Transverse colon (tissue), 4 donors: ENCODE data around the gene ZNF597. TPM values are rescaled to one million over a fixed set of nuclear protein-coding genes. Genes with fewer than 3 reads are reported as not detected.
"Not testable (repeated sequence)": the region's sequence is repeated elsewhere in the genome, so short reads cannot be mapped to it uniquely, and the experiment has no call there.

Source experiments
- DNase-seq: peaks from one replicate; pipeline ENCODE4 v3.0.0-alpha.2; 2019
- H3K27ac ChIP-seq, 4 donors: fragments of 200-600 bp; sonication (generic); 2 replicates each; pipeline ENCODE4 v1.5.1; 2016 to 2018; ENCODE audit warnings: inconsistent platforms in 4 of 4
- H3K27me3 ChIP-seq: fragments of 200-600 bp; sonication (generic); 2 replicates; pipeline ENCODE4 v1.5.1; 2017; ENCODE audit warnings: inconsistent platforms
- H3K36me3 ChIP-seq, 4 donors: fragments of 200-600 bp; sonication (generic); 2 replicates each; pipeline ENCODE4 v1.5.1; 2017 to 2019; ENCODE audit warnings: inconsistent platforms in 4 of 4
- H3K4me1 ChIP-seq, 4 donors: fragments of 200-600 bp; sonication (generic); 2 replicates each; pipeline ENCODE4 v1.5.1; 2017 to 2020; ENCODE audit warnings: inconsistent platforms in 4 of 4
- H3K4me3 ChIP-seq, 4 donors: fragments of 200-600 bp; sonication (generic); 1 replicate in 1 of 4; 2 replicates in 3 of 4; pipeline versions ENCODE4 v1.5.1 to v1.6.1; 2017 to 2019; ENCODE audit warnings: inconsistent platforms in 4 of 4
- H3K9me3 ChIP-seq, 2 donors: fragments of 200-600 bp; sonication (generic); 2 replicates each; pipeline ENCODE4 v1.5.1; 2017 to 2019; ENCODE audit warnings: inconsistent platforms in 2 of 2
- CTCF ChIP-seq, 5 experiments: fragments of 200-600 bp in 3 of 5; fragments of 450-650 bp in 2 of 5; sonication (generic) in 3 of 5; IDR thresholded peaks; 1 replicate in 2 of 5; 2 replicates in 3 of 5; pipeline ENCODE4 v1.5.1; 2016 to 2017; ENCODE audit warnings: antibody characterized with exemption in 5 of 5, inconsistent platforms in 3 of 5, mild to moderate bottlenecking in 2 of 5, moderate library complexity in 1 of 5
- EP300 ChIP-seq: sonication (generic); formaldehyde crosslinking; IDR thresholded peaks from one replicate; pipeline ENCODE4 v1.6.1; 2017; ENCODE audit warnings: antibody characterized with exemption, low read depth
- POLR2A ChIP-seq: fragments of 450-650 bp; IDR thresholded peaks from one replicate; pipeline ENCODE4 v1.6.1; 2016; ENCODE audit warnings: antibody characterized with exemption, mild to moderate bottlenecking, moderate library complexity
- POLR2AphosphoS5 ChIP-seq, 3 donors: sonication (generic); formaldehyde crosslinking; IDR thresholded peaks; one replicate each; pipeline ENCODE4 v1.6.1; 2016; ENCODE audit warnings: antibody characterized with exemption in 3 of 3
- WGBS, 2 donors: methylation state at CpG; one replicate each; pipeline ENCODE4 v1.1.5; 2018; ENCODE audit warnings: low coverage in 1 of 2; 5-methylcytosine and 5-hydroxymethylcytosine counted together
- in situ Hi-C, 4 donors: fragments of 200-750 bp; cut with MboI; loops; one replicate each; pipeline versions ENCODE4 v1.15.0 to v1.15.1; 2017; ENCODE audit warnings: low sequenced_read_pairs in 3 of 4, low pct_ligation_motif_present in 1 of 4, low pct_unique_long_range_greater_than_20kb in 1 of 4
- intact Hi-C: fragments of 100-400 bp; cut with DNase I; formaldehyde crosslinking; loops from one replicate; pipeline ENCODE4 v1.15.1; 2023; ENCODE audit warnings: low total_unique reads
- total RNA-seq, 4 donors: library from RNA; depleted of rRNA; stranded (reverse); fragments of >200 nt; gene quantifications; one replicate each; pipeline ENCODE4 v1.1.0, GENCODE V29; 2016

Gene ZNF597
- total RNA-seq, 4 donors from 2014 or later: 0.37 to 2.4 (median 0.91) TPM

- Histone ChIP-seq H3K4me1 (peaks cover 0 to 42% (median 35%) of the 10 kb centered on the region in 4 donors), H3K4me3 (no peak overlapping the region), H3K27ac (peak overlapping the region; percentile 43 to 64 (median 61)), H3K9me3 (no peaks in the 10 kb centered on the region), H3K36me3 (peaks cover 0 to 11% (median 3%) of the 10 kb centered on the region in 4 donors), H3K27me3 (no peaks in the 10 kb centered on the region)
- in situ Hi-C loops (no loop called here), intact Hi-C loops (no loop called here)
- TF ChIP-seq CTCF (IDR thresholded peaks at IDR 0.05): no peak
- TF ChIP-seq EP300: no peak
- TF ChIP-seq POLR2AphosphoS5 (IDR thresholded peaks at IDR 0.05): no peak
- no peak for TF ChIP-seq POLR2A
- WGBS, 2 donors: 78% methylated on average over 28 of the region's 29 CpGs; no CpG with 5 or more reads in 1 of the 2 donors
- peak; percentile 77 for DNase-seq
Measured at GRCh38 chr16:3475604-3476375, 32.5 kb upstream of the ZNF597 start.

- DNase-seq, H3K4me3 ChIP-seq, H3K9me3 ChIP-seq, in situ Hi-C loops, H3K36me3 ChIP-seq, H3K27me3 ChIP-seq, intact Hi-C loops: not testable (repeated sequence)
- 87 to 93% methylated on average over 3 to 7 of the region's 7 CpGs for WGBS, 2 donors
- Histone ChIP-seq H3K4me1 (peaks cover 0 to 42% (median 35%) of the 10 kb centered on the region in 4 donors), H3K27ac (peak overlapping the region; percentile 43 to 64 (median 61))
Measured at GRCh38 chr16:3474870-3475269, 31.6 kb upstream of the ZNF597 start.

GRCh38 chr16:3474136-3474779 lies 31.0 kb upstream of the ZNF597 start:
- Histone ChIP-seq H3K27me3 (no peaks in the 10 kb centered on the region), H3K36me3 (no peaks in the 10 kb centered on the region), H3K9me3 (no peaks in the 10 kb centered on the region), H3K4me1 (peaks cover 0 to 42% (median 35%) of the 10 kb centered on the region in 4 donors), H3K27ac (peak overlapping the region in 2 of 4 donors; percentile 4 to 60), H3K4me3 (no peak overlapping the region)
- TF ChIP-seq POLR2A (no peak), POLR2AphosphoS5 (IDR thresholded peaks at IDR 0.05) (no peak), CTCF (IDR thresholded peaks at IDR 0.05) (no peak), EP300 (no peak)
- in situ Hi-C loops: no loop called here
- 82 to 93% methylated on average over 3 to 15 of the region's 16 CpGs for WGBS, 2 donors
- intact Hi-C loops: no loop called here
- no peak for DNase-seq

GRCh38 chr16:3473596-3473943 lies 30.3 kb upstream of the ZNF597 start:
- H3K36me3 ChIP-seq, intact Hi-C loops, H3K9me3 ChIP-seq, in situ Hi-C loops, H3K4me3 ChIP-seq, H3K27ac ChIP-seq, DNase-seq, H3K27me3 ChIP-seq: not testable (repeated sequence)
- H3K4me1 ChIP-seq: peaks cover 0 to 38% (median 33%) of the 10 kb centered on the region in 4 donors
- WGBS, 2 donors: 82% methylated on average over 3 of the region's 3 CpGs; no CpG with 5 or more reads in 1 of the 2 donors

- WGBS, 2 donors: 68 to 75% methylated on average over 5 to 10 of the region's 10 CpGs
- H3K9me3 ChIP-seq: no peaks in the 10 kb centered on the region
- no peak for DNase-seq
- peaks cover 0 to 33% (median 28%) of the 10 kb centered on the region in 4 donors for H3K4me1 ChIP-seq
- H3K27ac ChIP-seq: no peak overlapping the region
- H3K4me3 ChIP-seq: no peak overlapping the region
- H3K27me3 ChIP-seq: no peaks in the 10 kb centered on the region
- in situ Hi-C loops: no loop called here
- no peaks in the 10 kb centered on the region for H3K36me3 ChIP-seq
- no peak for TF ChIP-seq EP300
- TF ChIP-seq POLR2A: no peak
- no peak for TF ChIP-seq POLR2AphosphoS5 (IDR thresholded peaks at IDR 0.05)
- TF ChIP-seq CTCF (IDR thresholded peaks at IDR 0.05): no peak
- intact Hi-C loops: no loop called here
Measured at GRCh38 chr16:3472878-3473595, 29.7 kb upstream of the ZNF597 start.
